Endodermal cell (in vitro differentiated cells): Measurements from ENCODE around the gene TYSND1. TPM values are rescaled to one million over a fixed set of nuclear protein-coding genes. Genes with fewer than 3 reads are reported as not detected.
A peak's percentile ranks its signal among the peaks of the same experiment; 100 is the strongest.
"Not testable (repeated sequence)": the region's sequence is repeated elsewhere in the genome, so short reads cannot be mapped to it uniquely, and the experiment has no call there.

Source experiments
- DNase-seq: peaks from one replicate; pipeline ENCODE4 v3.0.0-alpha.2; 2017
- H3K27ac ChIP-seq: 2 replicates; pipeline ENCODE4 v1.5.1; 2013; ENCODE audit warnings: mild to moderate bottlenecking, low read depth, low read length, moderate library complexity
- H3K27me3 ChIP-seq: 2 replicates; pipeline ENCODE4 v1.6.1; 2013; ENCODE audit warnings: mild to moderate bottlenecking, low read length, moderate library complexity; ENCODE audit not compliant: insufficient read depth, control insufficient read depth, poor library complexity, severe bottlenecking
- H3K36me3 ChIP-seq: 2 replicates; pipeline ENCODE4 v1.7.0; 2013; ENCODE audit warnings: mild to moderate bottlenecking, low read length, moderate library complexity; ENCODE audit not compliant: control insufficient read depth, insufficient read depth
- H3K4me1 ChIP-seq: one replicate; pipeline ENCODE4 v1.7.0; 2013; ENCODE audit warnings: low read length; ENCODE audit not compliant: control insufficient read depth, insufficient read depth
- H3K4me3 ChIP-seq: 2 replicates; pipeline ENCODE4 v1.5.1; 2013; ENCODE audit warnings: mild to moderate bottlenecking, low read length, moderate library complexity
- H3K9ac ChIP-seq: 2 replicates; pipeline ENCODE4 v1.6.1; 2013; ENCODE audit warnings: mild to moderate bottlenecking, low read length, moderate library complexity; ENCODE audit not compliant: poor library complexity, severe bottlenecking; ENCODE audit errors: extremely low read depth
- H3K9me3 ChIP-seq: 2 replicates; pipeline ENCODE4 v1.6.1; 2013; ENCODE audit warnings: mild to moderate bottlenecking, low read length, moderate library complexity; ENCODE audit not compliant: control insufficient read depth
- H3K27ac Mint-ChIP-seq: 2 replicates; pipeline ENCODE4 v1.8.0; 2020; ENCODE audit warnings: mixed read lengths
- H3K27me3 Mint-ChIP-seq: 2 replicates; pipeline ENCODE4 v1.8.0; 2021; ENCODE audit warnings: mild to moderate bottlenecking, mixed read lengths; ENCODE audit not compliant: insufficient read depth
- H3K36me3 Mint-ChIP-seq: 2 replicates; pipeline ENCODE4 v1.8.0; 2020; ENCODE audit warnings: low read depth, mixed read lengths
- H3K4me1 Mint-ChIP-seq: 2 replicates; pipeline ENCODE4 v1.8.0; 2020; ENCODE audit warnings: mixed read lengths
- H3K4me3 Mint-ChIP-seq: 2 replicates; pipeline ENCODE4 v1.8.0; 2020; ENCODE audit warnings: mild to moderate bottlenecking, moderate library complexity, mixed read lengths
- H3K9me3 Mint-ChIP-seq: 2 replicates; pipeline ENCODE4 v1.8.0; 2020; ENCODE audit warnings: mild to moderate bottlenecking, mixed read lengths
- CTCF ChIP-seq: fragments of 200-600 bp; sonication (generic); conservative IDR thresholded peaks from 2 replicates; pipeline ENCODE4 v1.5.0; 2021; ENCODE audit warnings: antibody characterized with exemption, mild to moderate bottlenecking
- WGBS, 2 experiments: methylation state at CpG; one replicate each; pipeline versions ENCODE4 v1.1.5 to v1.1.7; 2013; ENCODE audit warnings: missing lambda C conversion rate in 2 of 2, mixed read lengths in 1 of 2; ENCODE audit not compliant: insufficient coverage in 1 of 2, insufficient read length in 1 of 2; 5-methylcytosine and 5-hydroxymethylcytosine counted together
- total RNA-seq, 2 donors: library from RNA; stranded (reverse); fragmentation: NEBNext Ultra II Directional in 1 of 2; extraction: Animal tissue kit (Norgen Biotek cat#: 25700) in 1 of 2; gene quantifications; 2 replicates in 1 of 2; 3 replicates in 1 of 2; pipeline ENCODE4 v1.2.1, GENCODE V29; 2021

TYSND1 gene
- total RNA-seq, 2 donors from 2014 or later = 13.1 to 13.6 TPM

- H3K9ac ChIP-seq = no peak overlapping the region
- H3K27ac ChIP-seq = no peak overlapping the region
These were observed 14.3 kb upstream of the TYSND1 start for GRCh38 chr10:70160798-70161197.

GRCh38 chr10:70159366-70159765 is 12.9 kb upstream of the TYSND1 start:
- H3K27ac Mint-ChIP-seq, H3K9me3 Mint-ChIP-seq, H3K9ac ChIP-seq, H3K27me3 ChIP-seq, H3K4me3 Mint-ChIP-seq, H3K4me1 ChIP-seq, DNase-seq, H3K9me3 ChIP-seq, H3K4me3 ChIP-seq, H3K27me3 Mint-ChIP-seq, H3K27ac ChIP-seq: not testable (repeated sequence)
- WGBS, 2 experiments = 33 to 61% methylated on average over 1 to 3 of the region's 3 CpGs
- peaks cover 79% of the 10 kb centered on the region for H3K36me3 ChIP-seq
- Mint-ChIP-seq H3K4me1 (peaks cover 15% of the 10 kb centered on the region), H3K36me3 (peaks cover 58% of the 10 kb centered on the region)

More at GRCh38 chr10:70160798-70161197, 14.3 kb upstream of the TYSND1 start:
- H3K4me1 Mint-ChIP-seq = peaks cover 3% of the 10 kb centered on the region
- Histone ChIP-seq H3K9me3 (no peaks in the 10 kb centered on the region), H3K4me3 (no peak overlapping the region), H3K36me3 (peaks cover 73% of the 10 kb centered on the region), H3K27me3 (no peaks in the 10 kb centered on the region), H3K4me1 (no peaks in the 10 kb centered on the region)
- 100% methylated on average over 1 of the region's 1 CpG; no CpG with 5 or more reads in 1 of the 2 experiments for WGBS, 2 experiments
- no peak for TF ChIP-seq CTCF
- no peaks in the 10 kb centered on the region for H3K27me3 Mint-ChIP-seq
- no peak overlapping the region for H3K27ac Mint-ChIP-seq
- no peak for DNase-seq
- no peaks in the 10 kb centered on the region for H3K9me3 Mint-ChIP-seq
- H3K4me3 Mint-ChIP-seq = no peak overlapping the region
- H3K36me3 Mint-ChIP-seq = peaks cover 53% of the 10 kb centered on the region

GRCh38 chr10:70158113-70158512 is 11.6 kb upstream of the TYSND1 start:
- no peak for TF ChIP-seq CTCF
- 83 to 95% methylated on average over 1 to 2 of the region's 2 CpGs for WGBS, 2 experiments
- H3K36me3 Mint-ChIP-seq = peaks cover 67% of the 10 kb centered on the region

GRCh38 chr10:70155255-70155838 is 8.8 kb upstream of the TYSND1 start:
- Histone ChIP-seq H3K9me3 (no peaks in the 10 kb centered on the region), H3K9ac (no peak overlapping the region), H3K4me1 (peaks cover 4% of the 10 kb centered on the region), H3K27me3 (no peaks in the 10 kb centered on the region), H3K4me3 (no peak overlapping the region), H3K36me3 (peaks cover 92% of the 10 kb centered on the region), H3K27ac (no peak overlapping the region)
- Mint-ChIP-seq H3K27me3 (no peaks in the 10 kb centered on the region), H3K9me3 (no peaks in the 10 kb centered on the region), H3K36me3 (peaks cover 78% of the 10 kb centered on the region), H3K4me1 (peaks cover 14% of the 10 kb centered on the region), H3K4me3 (no peak overlapping the region), H3K27ac (peak overlapping the region; percentile 6)
- no peak for TF ChIP-seq CTCF
- no peak for DNase-seq
- WGBS, 2 experiments = 62 to 63% methylated on average over 3 of the region's 3 CpGs

More at GRCh38 chr10:70158113-70158512, 11.6 kb upstream of the TYSND1 start:
- Mint-ChIP-seq H3K9me3 (no peaks in the 10 kb centered on the region), H3K4me1 (peaks cover 17% of the 10 kb centered on the region), H3K27ac (no peak overlapping the region), H3K4me3 (no peak overlapping the region), H3K27me3 (no peaks in the 10 kb centered on the region)
- Histone ChIP-seq H3K4me1 (peaks cover 4% of the 10 kb centered on the region), H3K9me3 (no peaks in the 10 kb centered on the region), H3K9ac (no peak overlapping the region), H3K27ac (no peak overlapping the region), H3K36me3 (peaks cover 84% of the 10 kb centered on the region), H3K27me3 (no peaks in the 10 kb centered on the region), H3K4me3 (no peak overlapping the region)
- no peak for DNase-seq
